Nephron progenitor cell (in vitro differentiated cells): ENCODE results near the gene CERS6.

Experiments used
- DNase-seq: peaks from one replicate; pipeline ENCODE4 v3.0.0; 2021
- H3K27ac Mint-ChIP-seq: 2 replicates; pipeline ENCODE4 v1.8.0; 2021; ENCODE audit warnings: mild to moderate bottlenecking, moderate library complexity, mixed read lengths
- H3K27me3 Mint-ChIP-seq: 2 replicates; pipeline ENCODE4 v1.8.0; 2021; ENCODE audit warnings: mild to moderate bottlenecking, low read depth, mixed read lengths; ENCODE audit not compliant: poor library complexity
- H3K36me3 Mint-ChIP-seq: 2 replicates; pipeline ENCODE4 v1.8.0; 2021; ENCODE audit warnings: low read depth, mixed read lengths
- H3K4me1 Mint-ChIP-seq: 2 replicates; pipeline ENCODE4 v1.8.0; 2021; ENCODE audit warnings: mixed read lengths
- H3K4me3 Mint-ChIP-seq: 2 replicates; pipeline ENCODE4 v1.8.0; 2021; ENCODE audit warnings: mild to moderate bottlenecking, moderate library complexity, mixed read lengths
- H3K9me3 Mint-ChIP-seq: 2 replicates; pipeline ENCODE4 v1.8.0; 2021; ENCODE audit warnings: mild to moderate bottlenecking, moderate library complexity, mixed read lengths
- TF ChIP-seq, protein P1 (sequence below): fragments of 200-600 bp; sonication (generic); IDR thresholded peaks from 2 replicates; pipeline ENCODE4 v1.5.0; 2021; ENCODE audit warnings: antibody characterized with exemption

The CERS6 gene

DNA sequence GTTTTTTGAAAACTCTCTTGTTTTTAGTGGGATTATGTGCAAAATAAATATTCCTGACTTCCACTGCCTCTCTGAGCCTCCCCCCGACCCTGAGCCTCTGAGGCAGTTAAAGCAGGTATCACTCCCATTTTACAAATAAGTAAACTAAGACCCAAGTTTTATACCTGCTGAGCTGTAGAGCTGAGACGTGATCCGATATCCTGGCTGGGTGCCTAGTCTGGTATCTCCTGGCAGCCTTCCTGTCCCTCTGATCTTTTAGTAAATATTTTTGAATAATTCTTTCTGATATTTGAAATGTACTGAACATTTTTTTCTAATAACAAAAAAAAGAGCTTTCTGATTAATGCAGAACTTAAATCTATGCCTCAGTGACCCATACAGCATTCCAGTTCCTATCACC, 238.1 kb downstream of the CERS6 start:
- H3K27ac Mint-ChIP-seq, result no peak overlapping the region
- TF ChIP-seq, protein P1, sequence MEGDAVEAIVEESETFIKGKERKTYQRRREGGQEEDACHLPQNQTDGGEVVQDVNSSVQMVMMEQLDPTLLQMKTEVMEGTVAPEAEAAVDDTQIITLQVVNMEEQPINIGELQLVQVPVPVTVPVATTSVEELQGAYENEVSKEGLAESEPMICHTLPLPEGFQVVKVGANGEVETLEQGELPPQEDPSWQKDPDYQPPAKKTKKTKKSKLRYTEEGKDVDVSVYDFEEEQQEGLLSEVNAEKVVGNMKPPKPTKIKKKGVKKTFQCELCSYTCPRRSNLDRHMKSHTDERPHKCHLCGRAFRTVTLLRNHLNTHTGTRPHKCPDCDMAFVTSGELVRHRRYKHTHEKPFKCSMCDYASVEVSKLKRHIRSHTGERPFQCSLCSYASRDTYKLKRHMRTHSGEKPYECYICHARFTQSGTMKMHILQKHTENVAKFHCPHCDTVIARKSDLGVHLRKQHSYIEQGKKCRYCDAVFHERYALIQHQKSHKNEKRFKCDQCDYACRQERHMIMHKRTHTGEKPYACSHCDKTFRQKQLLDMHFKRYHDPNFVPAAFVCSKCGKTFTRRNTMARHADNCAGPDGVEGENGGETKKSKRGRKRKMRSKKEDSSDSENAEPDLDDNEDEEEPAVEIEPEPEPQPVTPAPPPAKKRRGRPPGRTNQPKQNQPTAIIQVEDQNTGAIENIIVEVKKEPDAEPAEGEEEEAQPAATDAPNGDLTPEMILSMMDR, result no peak
- H3K27me3 Mint-ChIP-seq, result peaks cover 5% of the 10 kb centered on the region
- peaks cover 28% of the 10 kb centered on the region for H3K4me1 Mint-ChIP-seq
- DNase-seq, result no peak
- peaks cover 8% of the 10 kb centered on the region for H3K9me3 Mint-ChIP-seq
- H3K4me3 Mint-ChIP-seq, result no peak overlapping the region
- peaks cover 52% of the 10 kb centered on the region for H3K36me3 Mint-ChIP-seq

DNA sequence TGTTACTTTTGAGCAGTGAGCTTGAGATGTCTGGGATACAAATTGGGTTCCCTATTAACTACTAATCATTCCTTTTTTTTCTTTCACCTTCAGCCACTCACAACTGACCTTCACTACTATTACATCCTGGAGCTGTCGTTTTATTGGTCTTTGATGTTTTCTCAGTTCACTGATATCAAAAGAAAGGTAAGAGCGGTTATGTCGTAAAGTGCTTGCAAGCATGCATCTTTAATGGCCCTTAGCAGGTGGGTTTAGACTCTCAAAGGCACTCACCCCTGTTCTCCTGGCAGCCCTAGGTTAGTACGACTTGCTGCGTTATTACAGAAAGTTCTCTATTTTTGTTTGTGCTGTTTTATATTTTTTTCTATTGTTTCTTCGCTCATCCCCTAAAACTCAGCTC, 238.8 kb downstream of the CERS6 start:
- TF ChIP-seq, protein P1, result no peak
- Mint-ChIP-seq H3K9me3 (peaks cover 8% of the 10 kb centered on the region), H3K4me1 (peaks cover 28% of the 10 kb centered on the region)

DNA sequence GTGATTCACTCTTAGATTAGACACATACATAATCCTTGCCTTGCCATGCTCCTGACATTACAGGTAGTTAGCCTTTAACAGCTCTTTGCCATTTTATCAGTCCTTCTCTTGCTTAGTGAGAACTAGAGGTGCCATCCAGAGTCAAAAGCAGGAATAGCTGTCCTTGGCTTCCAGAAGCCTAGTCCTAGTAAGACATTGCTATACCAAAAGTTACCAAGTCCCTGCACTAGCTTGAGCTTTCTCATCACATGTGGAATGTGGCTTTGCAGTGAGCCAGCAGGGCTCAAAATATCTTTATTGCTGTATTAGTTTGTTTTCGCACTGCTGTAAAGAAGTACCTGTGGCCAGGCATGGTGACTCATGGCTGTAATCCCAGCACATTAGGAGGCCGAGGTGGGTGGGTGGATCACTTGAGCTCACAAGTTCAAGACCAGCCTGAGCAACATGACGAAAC, 241.6 kb downstream of the CERS6 start:
- Mint-ChIP-seq H3K9me3 (peaks cover 8% of the 10 kb centered on the region), H3K27ac (no peak overlapping the region), H3K4me3 (no peak overlapping the region), H3K36me3 (peaks cover 42% of the 10 kb centered on the region), H3K4me1 (peaks cover 22% of the 10 kb centered on the region), H3K27me3 (peaks cover 5% of the 10 kb centered on the region)
- no peak for DNase-seq
- TF ChIP-seq, protein P1, result no peak

More for the DNA sequence above, 238.8 kb downstream of the CERS6 start:
- DNase-seq, result no peak
- Mint-ChIP-seq H3K4me3 (no peak overlapping the region), H3K27me3 (peaks cover 5% of the 10 kb centered on the region), H3K27ac (no peak overlapping the region), H3K36me3 (peaks cover 52% of the 10 kb centered on the region)

DNA sequence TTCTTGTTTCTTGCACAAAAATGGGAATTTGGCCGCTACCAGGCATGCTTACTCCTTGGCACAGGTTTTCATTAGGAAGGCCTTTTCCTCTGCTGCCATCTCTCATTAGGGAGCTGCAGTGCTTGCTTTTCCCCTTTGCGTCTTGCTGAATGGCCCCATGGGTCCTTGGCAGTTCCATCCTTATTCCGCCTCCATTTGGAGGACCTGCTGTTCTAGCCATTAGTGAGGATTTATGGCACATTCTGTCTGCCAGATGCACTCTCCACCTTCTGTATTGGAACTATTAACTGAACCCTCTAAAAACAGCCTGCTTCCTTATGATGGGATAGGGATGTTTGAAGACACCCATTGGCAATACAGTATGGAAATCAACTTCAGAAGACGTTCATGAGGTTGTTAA, 242.9 kb downstream of the CERS6 start:
- H3K36me3 Mint-ChIP-seq, result peaks cover 47% of the 10 kb centered on the region
- DNase-seq, result no peak
- H3K9me3 Mint-ChIP-seq, result peaks cover 8% of the 10 kb centered on the region
- no peak overlapping the region for H3K27ac Mint-ChIP-seq
- peaks cover 5% of the 10 kb centered on the region for H3K27me3 Mint-ChIP-seq
- TF ChIP-seq, protein P1, result no peak
- H3K4me1 Mint-ChIP-seq, result peaks cover 22% of the 10 kb centered on the region
- H3K4me3 Mint-ChIP-seq, result no peak overlapping the region

DNA sequence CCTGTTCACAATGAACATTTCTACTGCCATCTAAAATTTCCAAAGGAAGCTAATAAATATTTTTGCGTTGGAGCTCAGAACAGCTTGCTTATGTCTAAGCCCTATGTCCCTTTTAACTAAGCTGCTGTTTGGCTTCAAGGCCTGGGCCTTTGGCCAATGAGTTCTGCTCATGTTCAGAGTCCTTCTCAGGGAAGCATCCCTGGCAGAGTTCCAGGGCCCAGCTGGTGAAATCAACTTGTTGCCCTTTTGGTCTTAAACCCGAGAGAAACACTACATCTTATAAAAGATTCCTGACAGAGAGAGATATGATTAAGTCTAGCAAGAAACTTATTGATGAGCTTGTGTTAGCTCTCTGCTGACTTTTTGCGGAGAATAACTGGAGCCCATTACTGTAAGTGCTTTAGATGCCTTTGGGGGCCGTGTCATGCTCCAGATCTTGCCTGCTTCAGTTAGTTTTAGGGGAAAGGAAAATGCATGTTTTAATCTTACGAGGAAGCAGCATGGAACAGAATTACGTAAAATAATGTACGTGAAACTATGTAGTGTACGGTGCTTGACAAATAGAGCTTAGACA, 243.9 kb downstream of the CERS6 start:
- no peak overlapping the region for H3K27ac Mint-ChIP-seq
- peaks cover 53% of the 10 kb centered on the region for H3K36me3 Mint-ChIP-seq
- H3K9me3 Mint-ChIP-seq, result peaks cover 8% of the 10 kb centered on the region
- TF ChIP-seq, protein P1, result no peak
- H3K4me1 Mint-ChIP-seq, result peaks cover 22% of the 10 kb centered on the region
- H3K4me3 Mint-ChIP-seq, result no peak overlapping the region
- DNase-seq, result no peak
- peaks cover 5% of the 10 kb centered on the region for H3K27me3 Mint-ChIP-seq

DNA sequence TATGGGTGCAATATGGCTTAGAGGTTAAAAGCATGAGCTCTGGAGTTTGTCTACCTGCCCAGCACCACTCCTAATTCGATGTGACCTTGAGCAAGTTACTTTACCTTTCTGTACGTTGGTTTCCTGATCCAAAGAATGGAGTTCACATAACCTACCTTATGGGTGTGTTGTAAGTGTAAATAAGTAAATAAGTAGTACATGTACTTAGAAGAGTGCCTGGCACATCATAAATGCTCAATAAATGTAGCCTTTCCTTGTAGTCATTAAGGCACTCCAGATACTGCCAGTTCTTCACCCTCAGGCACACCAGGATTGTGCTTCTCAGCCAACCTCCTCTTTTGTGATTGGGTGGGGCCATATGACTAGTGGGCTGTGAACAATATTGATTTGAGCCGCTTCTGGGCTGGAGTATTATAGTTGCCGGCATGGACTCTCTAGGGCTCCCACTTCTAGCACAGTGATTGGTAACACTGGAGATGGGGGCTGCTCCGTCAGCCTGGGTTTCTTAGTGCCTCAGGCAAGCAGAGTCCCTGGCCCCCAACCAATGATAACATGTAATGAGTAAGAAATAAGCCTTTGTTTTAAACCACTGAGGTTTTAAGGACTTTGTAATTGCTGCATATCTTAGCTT, 244.7 kb downstream of the CERS6 start:
- peaks cover 17% of the 10 kb centered on the region for H3K4me1 Mint-ChIP-seq
- no peak for DNase-seq
- H3K36me3 Mint-ChIP-seq, result peaks cover 47% of the 10 kb centered on the region
- TF ChIP-seq, protein P1, result no peak
- no peak overlapping the region for H3K4me3 Mint-ChIP-seq
- no peaks in the 10 kb centered on the region for H3K27me3 Mint-ChIP-seq
- no peak overlapping the region for H3K27ac Mint-ChIP-seq
- peaks cover 8% of the 10 kb centered on the region for H3K9me3 Mint-ChIP-seq
